Measurements from ENCODE around the gene PLEKHO2.

PLEKHO2 gene

DNA sequence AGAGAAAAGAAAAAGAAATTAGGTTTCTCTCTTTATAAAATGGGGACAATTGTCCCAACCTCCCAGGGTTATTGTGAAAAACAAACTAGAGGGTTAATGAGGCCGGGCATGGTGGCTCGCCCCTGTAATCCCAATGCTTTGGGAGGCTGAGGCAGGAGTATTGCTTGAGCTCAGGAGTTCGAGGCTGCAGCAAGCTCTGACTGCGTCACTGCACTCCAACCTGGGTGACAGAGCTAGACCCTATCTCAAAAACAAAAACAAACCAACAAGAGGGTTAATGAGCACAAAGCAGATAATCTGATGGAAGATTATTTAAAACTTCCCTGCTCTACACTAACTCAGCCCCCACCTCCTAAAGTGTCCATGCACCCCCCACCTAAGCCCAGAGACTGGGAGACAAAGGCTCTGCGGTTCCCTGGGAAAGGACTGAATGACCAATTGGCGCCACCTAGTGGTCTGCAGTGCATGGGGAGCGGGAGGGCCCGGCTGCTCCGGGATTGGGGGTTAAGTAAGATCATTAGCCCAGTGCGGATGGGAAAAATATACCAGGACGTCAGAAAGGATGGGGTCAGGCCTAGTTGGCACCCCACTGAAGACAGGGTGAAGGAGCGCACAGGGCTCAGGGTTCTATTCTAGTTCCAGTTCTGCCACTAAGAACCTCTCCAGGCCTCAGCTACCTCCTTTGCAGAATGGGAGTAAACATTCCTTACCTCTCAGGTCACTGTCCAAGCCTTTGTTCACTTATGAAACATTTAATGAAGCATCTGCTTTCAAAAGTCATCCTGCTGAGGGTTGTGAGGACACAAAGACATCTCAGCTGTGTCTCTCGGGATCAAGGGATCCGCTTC is 31.8 kb upstream of the PLEKHO2 start:
- ATAC-seq, result peak; percentile 94
- TF ChIP-seq GLIS3 (CRISPR knock-in tag; IDR thresholded peaks at IDR 0.05) (no peak), ESRRG (CRISPR knock-in tag; IDR thresholded peaks at IDR 0.05) (no peak), ARNTL (CRISPR knock-in tag; IDR thresholded peaks at IDR 0.05; ENCODE audit: borderline replicate concordance, low read depth) (no peak), ZNF565 (CRISPR knock-in tag; conservative IDR thresholded peaks at IDR 0.05; ENCODE audit: low read depth) (no peak), SNAI2 (CRISPR knock-in tag; IDR thresholded peaks at IDR 0.05) (no peak), PPARA (CRISPR knock-in tag; IDR thresholded peaks at IDR 0.05; ENCODE audit: borderline replicate concordance) (no peak), CSDC2 (CRISPR knock-in tag; IDR thresholded peaks at IDR 0.05) (no peak), ZFP3 (CRISPR knock-in tag; IDR thresholded peaks at IDR 0.05) (no peak)
- TF ChIP-seq, protein P1, sequence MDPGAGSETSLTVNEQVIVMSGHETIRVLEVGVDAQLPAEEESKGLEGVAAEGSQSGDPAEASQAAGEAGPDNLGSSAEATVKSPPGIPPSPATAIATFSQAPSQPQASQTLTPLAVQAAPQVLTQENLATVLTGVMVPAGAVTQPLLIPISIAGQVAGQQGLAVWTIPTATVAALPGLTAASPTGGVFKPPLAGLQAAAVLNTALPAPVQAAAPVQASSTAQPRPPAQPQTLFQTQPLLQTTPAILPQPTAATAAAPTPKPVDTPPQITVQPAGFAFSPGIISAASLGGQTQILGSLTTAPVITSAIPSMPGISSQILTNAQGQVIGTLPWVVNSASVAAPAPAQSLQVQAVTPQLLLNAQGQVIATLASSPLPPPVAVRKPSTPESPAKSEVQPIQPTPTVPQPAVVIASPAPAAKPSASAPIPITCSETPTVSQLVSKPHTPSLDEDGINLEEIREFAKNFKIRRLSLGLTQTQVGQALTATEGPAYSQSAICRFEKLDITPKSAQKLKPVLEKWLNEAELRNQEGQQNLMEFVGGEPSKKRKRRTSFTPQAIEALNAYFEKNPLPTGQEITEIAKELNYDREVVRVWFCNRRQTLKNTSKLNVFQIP (CRISPR knock-in tag; IDR thresholded peaks at IDR 0.05; ENCODE audit: borderline replicate concordance, low read depth), result no peak
- TF ChIP-seq, protein P2, sequence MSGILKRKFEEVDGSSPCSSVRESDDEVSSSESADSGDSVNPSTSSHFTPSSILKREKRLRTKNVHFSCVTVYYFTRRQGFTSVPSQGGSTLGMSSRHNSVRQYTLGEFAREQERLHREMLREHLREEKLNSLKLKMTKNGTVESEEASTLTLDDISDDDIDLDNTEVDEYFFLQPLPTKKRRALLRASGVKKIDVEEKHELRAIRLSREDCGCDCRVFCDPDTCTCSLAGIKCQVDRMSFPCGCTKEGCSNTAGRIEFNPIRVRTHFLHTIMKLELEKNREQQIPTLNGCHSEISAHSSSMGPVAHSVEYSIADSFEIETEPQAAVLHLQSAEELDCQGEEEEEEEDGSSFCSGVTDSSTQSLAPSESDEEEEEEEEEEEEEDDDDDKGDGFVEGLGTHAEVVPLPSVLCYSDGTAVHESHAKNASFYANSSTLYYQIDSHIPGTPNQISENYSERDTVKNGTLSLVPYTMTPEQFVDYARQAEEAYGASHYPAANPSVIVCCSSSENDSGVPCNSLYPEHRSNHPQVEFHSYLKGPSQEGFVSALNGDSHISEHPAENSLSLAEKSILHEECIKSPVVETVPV (CRISPR knock-in tag; IDR thresholded peaks at IDR 0.05), result no peak
- TF ChIP-seq, protein P3, sequence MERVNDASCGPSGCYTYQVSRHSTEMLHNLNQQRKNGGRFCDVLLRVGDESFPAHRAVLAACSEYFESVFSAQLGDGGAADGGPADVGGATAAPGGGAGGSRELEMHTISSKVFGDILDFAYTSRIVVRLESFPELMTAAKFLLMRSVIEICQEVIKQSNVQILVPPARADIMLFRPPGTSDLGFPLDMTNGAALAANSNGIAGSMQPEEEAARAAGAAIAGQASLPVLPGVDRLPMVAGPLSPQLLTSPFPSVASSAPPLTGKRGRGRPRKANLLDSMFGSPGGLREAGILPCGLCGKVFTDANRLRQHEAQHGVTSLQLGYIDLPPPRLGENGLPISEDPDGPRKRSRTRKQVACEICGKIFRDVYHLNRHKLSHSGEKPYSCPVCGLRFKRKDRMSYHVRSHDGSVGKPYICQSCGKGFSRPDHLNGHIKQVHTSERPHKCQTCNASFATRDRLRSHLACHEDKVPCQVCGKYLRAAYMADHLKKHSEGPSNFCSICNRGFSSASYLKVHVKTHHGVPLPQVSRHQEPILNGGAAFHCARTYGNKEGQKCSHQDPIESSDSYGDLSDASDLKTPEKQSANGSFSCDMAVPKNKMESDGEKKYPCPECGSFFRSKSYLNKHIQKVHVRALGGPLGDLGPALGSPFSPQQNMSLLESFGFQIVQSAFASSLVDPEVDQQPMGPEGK (CRISPR knock-in tag; IDR thresholded peaks at IDR 0.05; ENCODE audit: borderline replicate concordance), result no peak
- TF ChIP-seq, protein P4, sequence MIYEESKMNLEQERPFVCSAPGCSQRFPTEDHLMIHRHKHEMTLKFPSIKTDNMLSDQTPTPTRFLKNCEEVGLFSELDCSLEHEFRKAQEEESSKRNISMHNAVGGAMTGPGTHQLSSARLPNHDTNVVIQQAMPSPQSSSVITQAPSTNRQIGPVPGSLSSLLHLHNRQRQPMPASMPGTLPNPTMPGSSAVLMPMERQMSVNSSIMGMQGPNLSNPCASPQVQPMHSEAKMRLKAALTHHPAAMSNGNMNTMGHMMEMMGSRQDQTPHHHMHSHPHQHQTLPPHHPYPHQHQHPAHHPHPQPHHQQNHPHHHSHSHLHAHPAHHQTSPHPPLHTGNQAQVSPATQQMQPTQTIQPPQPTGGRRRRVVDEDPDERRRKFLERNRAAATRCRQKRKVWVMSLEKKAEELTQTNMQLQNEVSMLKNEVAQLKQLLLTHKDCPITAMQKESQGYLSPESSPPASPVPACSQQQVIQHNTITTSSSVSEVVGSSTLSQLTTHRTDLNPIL (CRISPR knock-in tag; IDR thresholded peaks at IDR 0.05; ENCODE audit: low read depth), result no peak
- TF ChIP-seq, protein P5, sequence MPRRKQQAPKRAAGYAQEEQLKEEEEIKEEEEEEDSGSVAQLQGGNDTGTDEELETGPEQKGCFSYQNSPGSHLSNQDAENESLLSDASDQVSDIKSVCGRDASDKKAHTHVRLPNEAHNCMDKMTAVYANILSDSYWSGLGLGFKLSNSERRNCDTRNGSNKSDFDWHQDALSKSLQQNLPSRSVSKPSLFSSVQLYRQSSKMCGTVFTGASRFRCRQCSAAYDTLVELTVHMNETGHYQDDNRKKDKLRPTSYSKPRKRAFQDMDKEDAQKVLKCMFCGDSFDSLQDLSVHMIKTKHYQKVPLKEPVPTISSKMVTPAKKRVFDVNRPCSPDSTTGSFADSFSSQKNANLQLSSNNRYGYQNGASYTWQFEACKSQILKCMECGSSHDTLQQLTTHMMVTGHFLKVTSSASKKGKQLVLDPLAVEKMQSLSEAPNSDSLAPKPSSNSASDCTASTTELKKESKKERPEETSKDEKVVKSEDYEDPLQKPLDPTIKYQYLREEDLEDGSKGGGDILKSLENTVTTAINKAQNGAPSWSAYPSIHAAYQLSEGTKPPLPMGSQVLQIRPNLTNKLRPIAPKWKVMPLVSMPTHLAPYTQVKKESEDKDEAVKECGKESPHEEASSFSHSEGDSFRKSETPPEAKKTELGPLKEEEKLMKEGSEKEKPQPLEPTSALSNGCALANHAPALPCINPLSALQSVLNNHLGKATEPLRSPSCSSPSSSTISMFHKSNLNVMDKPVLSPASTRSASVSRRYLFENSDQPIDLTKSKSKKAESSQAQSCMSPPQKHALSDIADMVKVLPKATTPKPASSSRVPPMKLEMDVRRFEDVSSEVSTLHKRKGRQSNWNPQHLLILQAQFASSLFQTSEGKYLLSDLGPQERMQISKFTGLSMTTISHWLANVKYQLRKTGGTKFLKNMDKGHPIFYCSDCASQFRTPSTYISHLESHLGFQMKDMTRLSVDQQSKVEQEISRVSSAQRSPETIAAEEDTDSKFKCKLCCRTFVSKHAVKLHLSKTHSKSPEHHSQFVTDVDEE (CRISPR knock-in tag; IDR thresholded peaks at IDR 0.05), result no peak

DNA sequence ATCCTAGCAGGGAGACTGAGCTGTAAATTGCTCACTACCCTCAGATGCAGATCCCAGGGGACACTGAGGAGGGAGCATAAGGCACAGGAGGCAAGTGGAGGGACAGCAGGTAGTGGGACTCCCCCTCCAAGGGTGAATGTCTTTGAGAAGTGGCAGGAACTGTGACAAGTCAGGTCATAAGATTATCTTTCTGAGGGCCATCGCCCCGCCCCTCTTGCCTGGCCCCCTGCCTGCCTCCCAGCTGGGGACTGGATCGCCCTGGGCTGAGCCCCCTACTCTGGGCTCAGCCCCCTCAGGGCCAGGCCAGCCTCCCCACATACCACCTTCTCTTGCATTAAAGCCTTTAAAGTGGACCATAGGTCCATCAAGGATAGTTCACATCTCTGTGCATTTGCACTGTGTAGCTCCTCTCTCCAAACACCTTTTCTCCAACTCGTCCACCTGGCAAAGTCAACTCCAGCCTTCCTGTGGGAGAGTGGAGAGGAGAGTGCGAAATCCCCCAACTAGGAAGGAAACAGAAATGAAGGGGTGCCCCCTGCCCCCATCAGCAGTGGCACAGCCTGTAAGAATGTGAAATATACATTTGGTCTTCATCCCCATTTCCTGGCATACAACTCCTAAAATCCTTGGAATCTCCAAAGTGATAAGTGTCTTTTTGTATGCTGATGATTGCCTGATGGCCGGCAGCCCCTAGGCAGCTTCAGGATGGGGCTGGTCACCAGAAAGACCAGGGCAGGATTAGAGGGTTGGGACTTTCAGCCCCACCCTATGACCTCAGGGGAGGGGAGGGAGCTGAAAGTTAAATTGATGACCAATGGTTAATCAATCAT is 31.0 kb upstream of the PLEKHO2 start:
- ATAC-seq, result no peak; the same call in 2 of the 3 replicates

More for the DNA sequence above, 31.0 kb upstream of the PLEKHO2 start:
- TF ChIP-seq ARNTL (CRISPR knock-in tag; IDR thresholded peaks at IDR 0.05; ENCODE audit: borderline replicate concordance, low read depth), result no peak
- no peak for TF ChIP-seq ESRRG (CRISPR knock-in tag; IDR thresholded peaks at IDR 0.05)
- TF ChIP-seq ISL1 (CRISPR knock-in tag; IDR thresholded peaks at IDR 0.05), result no peak
- TF ChIP-seq, protein P3 (CRISPR knock-in tag; IDR thresholded peaks at IDR 0.05; ENCODE audit: borderline replicate concordance), result no peak
- TF ChIP-seq ZFP30 (CRISPR knock-in tag; IDR thresholded peaks at IDR 0.05), result no peak
- no peak for TF ChIP-seq BACH2 (CRISPR knock-in tag; IDR thresholded peaks at IDR 0.05; ENCODE audit: borderline replicate concordance)
- no peak for TF ChIP-seq ZNF8 (CRISPR knock-in tag; IDR thresholded peaks at IDR 0.05)
- TF ChIP-seq, protein P4 (CRISPR knock-in tag; IDR thresholded peaks at IDR 0.05; ENCODE audit: low read depth), result no peak
